K562 (cell line): ENCODE results near the gene ZNF805. TPM values are rescaled to one million over a fixed set of nuclear protein-coding genes. Genes with fewer than 3 reads are reported as not detected.
A peak's percentile ranks its signal among the peaks of the same experiment; 100 is the strongest.

Source experiments
- ATAC-seq: fragments of 200-7000 bp; cut with Tn5 transposase; 3 replicates; pipeline ENCODE4 v1.9.1; 2020; ENCODE audit warnings: moderate library complexity
- BruUV-seq: library from RNA; stranded (reverse); fragments of 400-500 nt; replicated peaks from 2 replicates; lab custom pipeline; 2021; lab: Mats Ljungman, UMichigan
- CTCF ChIA-PET: fragments of 300-600 bp; formaldehyde crosslinking; extraction: SDS; loops from one replicate; lab custom pipeline; 2021; ENCODE audit warnings: low intra/inter-chr PET ratio; lab: Yijun Ruan, JAX
- POLR2A ChIA-PET: fragments of 300-600, 350-650 bp; sonication (Branson Sonifier 250); formaldehyde crosslinking; extraction: SDS; loops from one replicate; lab custom pipeline; 2021; ENCODE audit warnings: antibody characterized with exemption, inconsistent platforms; lab: Yijun Ruan, JAX
- DNase-seq, 4 experiments: peaks; one replicate each; pipeline versions ENCODE4 v3.0.0 to v3.0.0-alpha.2; 2011 to 2018; ENCODE audit warnings: low spot score in 3 of 4, mixed read lengths in 3 of 4; ENCODE audit errors: extremely low read depth in 1 of 4
- FAIRE-seq: peaks from 2 replicates; lab custom pipeline; 2011; peaks lifted over from hg19 to GRCh38; lab: Jason Lieb, UNC
- H2AFZ ChIP-seq: 2 replicates; pipeline ENCODE4 v1.6.0; 2011; ENCODE audit warnings: low read depth, low read length, control low read depth, inconsistent platforms
- H3K27ac ChIP-seq: fragments of 200-600 bp; 3 replicates; pipeline ENCODE4 v1.8.0; 2011; ENCODE audit warnings: low read depth, mild to moderate bottlenecking, control low read depth, inconsistent platforms, low read length, moderate library complexity, mixed read lengths; ENCODE audit errors: extremely low read depth
- H3K27me3 ChIP-seq, 2 experiments: fragments of 300-600 bp in 1 of 2; 2 replicates in 1 of 2; 3 replicates in 1 of 2; pipeline versions ENCODE4 v1.6.0 to v1.8.0; 2011; ENCODE audit warnings: inconsistent platforms in 2 of 2, low read length in 2 of 2, mild to moderate bottlenecking in 1 of 2, mixed read lengths in 1 of 2, moderate library complexity in 1 of 2; ENCODE audit not compliant: control insufficient read depth in 2 of 2, insufficient read depth in 2 of 2
- H3K36me3 ChIP-seq: fragments of 300-600 bp; 3 replicates; pipeline ENCODE4 v1.8.0; 2011; ENCODE audit warnings: mild to moderate bottlenecking, low read length, inconsistent platforms; ENCODE audit not compliant: control insufficient read depth, insufficient read depth
- H3K4me1 ChIP-seq, 2 experiments: fragments of 200-600 bp in 1 of 2; replicated peaks in 1 of 2; 2 replicates in 1 of 2; 3 replicates in 1 of 2; pipeline versions ENCODE4 v1.5.1 to v1.8.0; 2011; ENCODE audit warnings: inconsistent platforms in 2 of 2, low read length in 2 of 2, mild to moderate bottlenecking in 1 of 2, mixed read lengths in 1 of 2, moderate library complexity in 1 of 2; ENCODE audit not compliant: control insufficient read depth in 2 of 2, insufficient read depth in 2 of 2
- H3K4me2 ChIP-seq: 2 replicates; pipeline ENCODE4 v1.6.1; 2011; ENCODE audit warnings: low read length, control low read depth, inconsistent platforms, mixed read lengths; ENCODE audit not compliant: insufficient read depth
- H3K4me3 ChIP-seq: fragments of 200-600 bp; sonication (generic), shearing (Covaris generic); 2 replicates; pipeline ENCODE4 v1.5.1; 2016; ENCODE audit warnings: control low read depth, inconsistent platforms
- H3K79me2 ChIP-seq: fragments of 200-600 bp; 3 replicates; pipeline ENCODE4 v1.8.0; 2011; ENCODE audit warnings: low read length, inconsistent platforms; ENCODE audit not compliant: control insufficient read depth, insufficient read depth
- H3K9ac ChIP-seq, 2 experiments: 2 replicates each; pipeline versions ENCODE4 v1.6.0 to v1.6.1; 2011; ENCODE audit warnings: low read depth in 2 of 2, low read length in 2 of 2, control low read depth in 1 of 2, inconsistent platforms in 1 of 2, mild to moderate bottlenecking in 1 of 2, mixed read lengths in 1 of 2; ENCODE audit not compliant: insufficient read depth in 1 of 2
- H3K9me1 ChIP-seq: one replicate; pipeline ENCODE4 v1.6.0; 2011; ENCODE audit warnings: inconsistent platforms, mild to moderate bottlenecking, low read length, moderate library complexity; ENCODE audit not compliant: control insufficient read depth, insufficient read depth
- H3K9me3 ChIP-seq: replicated peaks from 2 replicates; pipeline ENCODE4 v1.5.1; 2011; ENCODE audit warnings: low read depth, low read length, inconsistent platforms; ENCODE audit not compliant: control insufficient read depth, insufficient read depth
- H4K20me1 ChIP-seq: replicated peaks from 2 replicates; pipeline ENCODE4 v1.6.1; 2011; ENCODE audit warnings: low read length, inconsistent platforms, mixed read lengths; ENCODE audit not compliant: control insufficient read depth, insufficient read depth
- ADNP ChIP-seq: fragments of 200-800 bp; sonication (Bioruptor generic); IDR thresholded peaks from 2 replicates; pipeline ENCODE4 v1.6.1; 2016; ENCODE audit warnings: missing genetic modification characterization, missing compliant biosample characterization
- BCOR ChIP-seq: fragments of 450-650 bp; IDR thresholded peaks from 2 replicates; pipeline ENCODE4 v1.6.1; 2016
- NR4A1 ChIP-seq, 2 experiments: fragments of 250-450 bp in 1 of 2; fragments of 450-650 bp in 1 of 2; sonication (Bioruptor Pico) in 1 of 2; IDR thresholded peaks; 2 replicates each; pipeline versions ENCODE4 v1.4.0 to v1.6.1; 2016 to 2020; ENCODE audit warnings: mild to moderate bottlenecking in 2 of 2, missing compliant biosample characterization in 1 of 2, missing genetic modification characterization in 1 of 2, moderate library complexity in 1 of 2
- RBM25 ChIP-seq: fragments of 200-400 bp; formaldehyde crosslinking; IDR thresholded peaks from 2 replicates; pipeline ENCODE4 v1.6.1; 2018; ENCODE audit warnings: low read length, low read depth, moderate library complexity; ENCODE audit not compliant: severe bottlenecking
- ZNF146 ChIP-seq: IDR thresholded peaks from one replicate; pipeline ENCODE4 v1.6.1; 2018; ENCODE audit warnings: missing compliant biosample characterization; ENCODE audit not compliant: unreplicated experiment
- ZNF79 ChIP-seq: fragments of 250-450 bp; sonication (Bioruptor Pico); IDR thresholded peaks from 2 replicates; pipeline ENCODE4 v1.4.0; 2020; ENCODE audit warnings: low read depth, mild to moderate bottlenecking, moderate library complexity
- WGBS: fragments of 100-300 bp; shearing (Covaris generic); methylation state at CpG from one replicate; pipeline ENCODE4 v1.1.6; 2016; ENCODE audit warnings: low coverage, mixed read lengths; ENCODE audit not compliant: insufficient coverage; ENCODE audit errors: missing lambda C conversion rate; 5-methylcytosine and 5-hydroxymethylcytosine counted together
- in situ Hi-C: fragments of 300-500 bp; cut with MboI; formaldehyde crosslinking; loops from 4 replicates; pipeline ENCODE4 v1.15.0; 2018; ENCODE audit warnings: inconsistent platforms, mixed read lengths
- intact Hi-C: fragments of 100-400 bp; cut with micrococcal nuclease; formaldehyde crosslinking; loops from 2 replicates; pipeline ENCODE4 v1.14.2; 2022
- polyA plus RNA-seq, 8 experiments: library from polyadenylated mRNA; depleted of rRNA in 4 of 8; stranded (reverse) in 5 of 8; unstranded in 3 of 8; fragments of >200 nt; fragmentation: Nextera tagmentation in 2 of 8; fragmentation: Illumina TruSeq in 1 of 8; extraction: Ambion mirVana in 2 of 8; extraction: Trizol in 1 of 8; gene quantifications; 2 replicates each; pipeline versions ENCODE4 v1.2.1 to v1.2.3, GENCODE V29; 2011 to 2014; ENCODE audit warnings: inconsistent platforms in 1 of 8, missing spikeins in 1 of 8
- total RNA-seq, 7 experiments: library from RNA; depleted of rRNA in 6 of 7; stranded (reverse); fragments of >200 nt in 6 of 7; fragmentation: Illumina TruSeq in 2 of 7; extraction: Trizol in 2 of 7; gene quantifications; 2 replicates each; pipeline versions ENCODE4 v1.2.1 to v1.2.3, GENCODE V29; 2011 to 2021; ENCODE audit warnings: low replicate concordance in 1 of 7
- TF ChIP-seq, protein P1 (sequence below): sonication (generic); formaldehyde crosslinking; IDR thresholded peaks from 2 replicates; pipeline ENCODE4 v1.8.0; 2022; ENCODE audit warnings: mild to moderate bottlenecking, low read depth, missing genetic modification reagents
- TF ChIP-seq, protein P2 (sequence below): fragments of 450-650 bp; IDR thresholded peaks from 2 replicates; pipeline ENCODE4 v1.6.1; 2016
- TF ChIP-seq, protein P3 (sequence below): sonication (generic); formaldehyde crosslinking; IDR thresholded peaks from 2 replicates; pipeline ENCODE4 v1.8.0; 2022; ENCODE audit warnings: missing genetic modification reagents, mild to moderate bottlenecking, moderate library complexity, borderline replicate concordance

The ZNF805 gene
- total and polyA plus RNA-seq, 9 of the 15 experiments (the other 6 are each of a cell fraction or from before 2014, with no cell fraction given) = 0.32 to 6.7 (median 3.9) TPM

DNA sequence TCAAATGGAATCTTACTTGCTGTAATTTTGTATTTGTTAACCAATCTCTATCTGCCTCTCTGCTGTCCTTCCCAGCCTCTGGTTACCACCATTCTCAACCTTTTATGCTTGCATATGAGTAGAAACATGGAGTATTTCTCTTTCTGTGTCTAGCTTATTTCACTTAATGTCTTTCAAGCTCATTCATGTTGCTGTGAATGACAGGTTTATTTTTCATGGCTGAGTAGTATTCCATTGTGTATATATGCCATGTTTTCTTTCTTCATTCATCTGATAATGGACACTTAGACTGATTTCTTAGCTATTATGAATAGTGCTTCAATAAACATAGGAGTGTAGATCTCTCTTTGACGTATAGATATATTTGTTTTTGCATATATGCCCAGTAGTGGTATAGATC is 53.3 kb downstream of the ZNF805 start:
- no peaks in the 10 kb centered on the region for H3K4me1 ChIP-seq
- no peaks in the 10 kb centered on the region for H3K9me1 ChIP-seq
- no TSS peak for BruUV-seq
- H3K36me3 ChIP-seq = peaks cover 75% of the 10 kb centered on the region
- no peaks in the 10 kb centered on the region for H4K20me1 ChIP-seq
- no peak overlapping the region for H3K27ac ChIP-seq
- H3K27me3 ChIP-seq = no peaks in the 10 kb centered on the region
- intact Hi-C loops = no loop called here
- FAIRE-seq (no peak), ATAC-seq (no peak), DNase-seq (no peak)
- 95% methylated on average over 1 of the region's 1 CpG for WGBS
- H3K4me2 ChIP-seq = no peak overlapping the region
- H3K79me2 ChIP-seq = peaks cover 72% of the 10 kb centered on the region
- no peak overlapping the region for H3K4me3 ChIP-seq
- H2AFZ ChIP-seq = no peak overlapping the region
- H3K9me3 ChIP-seq = peaks cover 5% of the 10 kb centered on the region; the same call in 1 of the 2 replicates
- POLR2A ChIA-PET = interaction anchor here (0.6 to 1.3 kb wide), 2 partner anchors 8 to 9 kb away, joined by 3 to 4 read pairs; no protein-coding TSS in a partner anchor
- TF ChIP-seq ZNF146 (CRISPR knock-in tag) = peak; percentile 95
- TF ChIP-seq, protein P1, sequence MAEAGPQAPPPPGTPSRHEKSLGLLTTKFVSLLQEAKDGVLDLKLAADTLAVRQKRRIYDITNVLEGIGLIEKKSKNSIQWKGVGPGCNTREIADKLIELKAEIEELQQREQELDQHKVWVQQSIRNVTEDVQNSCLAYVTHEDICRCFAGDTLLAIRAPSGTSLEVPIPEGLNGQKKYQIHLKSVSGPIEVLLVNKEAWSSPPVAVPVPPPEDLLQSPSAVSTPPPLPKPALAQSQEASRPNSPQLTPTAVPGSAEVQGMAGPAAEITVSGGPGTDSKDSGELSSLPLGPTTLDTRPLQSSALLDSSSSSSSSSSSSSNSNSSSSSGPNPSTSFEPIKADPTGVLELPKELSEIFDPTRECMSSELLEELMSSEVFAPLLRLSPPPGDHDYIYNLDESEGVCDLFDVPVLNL = no peak
- TF ChIP-seq, protein P2, sequence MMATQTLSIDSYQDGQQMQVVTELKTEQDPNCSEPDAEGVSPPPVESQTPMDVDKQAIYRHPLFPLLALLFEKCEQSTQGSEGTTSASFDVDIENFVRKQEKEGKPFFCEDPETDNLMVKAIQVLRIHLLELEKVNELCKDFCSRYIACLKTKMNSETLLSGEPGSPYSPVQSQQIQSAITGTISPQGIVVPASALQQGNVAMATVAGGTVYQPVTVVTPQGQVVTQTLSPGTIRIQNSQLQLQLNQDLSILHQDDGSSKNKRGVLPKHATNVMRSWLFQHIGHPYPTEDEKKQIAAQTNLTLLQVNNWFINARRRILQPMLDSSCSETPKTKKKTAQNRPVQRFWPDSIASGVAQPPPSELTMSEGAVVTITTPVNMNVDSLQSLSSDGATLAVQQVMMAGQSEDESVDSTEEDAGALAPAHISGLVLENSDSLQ = peak; percentile 45; the same call in 1 of the 2 replicates
- TF ChIP-seq RBM25 = peak; percentile 43
- TF ChIP-seq ADNP (tag) = peak; percentile 37; the same call in 1 of the 2 replicates
- no peak for TF ChIP-seq ZNF79 (CRISPR knock-in tag)
- no peak for TF ChIP-seq NR4A1 (CRISPR knock-in tag; IDR thresholded peaks at IDR 0.05)
- TF ChIP-seq NR4A1 (tag; IDR thresholded peaks at IDR 0.05) = no peak
- peak; percentile 46; the same call in 1 of the 2 replicates for TF ChIP-seq BCOR
- TF ChIP-seq, protein P3, sequence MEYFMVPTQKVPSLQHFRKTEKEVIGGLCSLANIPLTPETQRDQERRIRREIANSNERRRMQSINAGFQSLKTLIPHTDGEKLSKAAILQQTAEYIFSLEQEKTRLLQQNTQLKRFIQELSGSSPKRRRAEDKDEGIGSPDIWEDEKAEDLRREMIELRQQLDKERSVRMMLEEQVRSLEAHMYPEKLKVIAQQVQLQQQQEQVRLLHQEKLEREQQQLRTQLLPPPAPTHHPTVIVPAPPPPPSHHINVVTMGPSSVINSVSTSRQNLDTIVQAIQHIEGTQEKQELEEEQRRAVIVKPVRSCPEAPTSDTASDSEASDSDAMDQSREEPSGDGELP (CRISPR knock-in tag) = no peak
- TF ChIP-seq, all 486 proteins: peak for 5
- no peak overlapping the region for H3K9ac ChIP-seq
- in situ Hi-C loops = no loop called here
- CTCF ChIA-PET = no interaction called here
